GM10248 (cell line): ENCODE data around the gene DVL2.

Experiments used
- CTCF ChIA-PET: fragments of 300-600 bp; sonication (Branson Sonifier 250); formaldehyde crosslinking; extraction: SDS; loops from one replicate; lab custom pipeline; 2021; ENCODE audit warnings: antibody characterized with exemption; lab: Yijun Ruan, JAX
- POLR2A ChIA-PET: fragments of 350-650 bp; sonication (Branson Sonifier 250); formaldehyde crosslinking; extraction: SDS; loops from one replicate; lab custom pipeline; 2020; ENCODE audit warnings: antibody characterized with exemption; lab: Yijun Ruan, JAX
- DNase-seq: peaks from one replicate; pipeline ENCODE4 v3.0.0; 2012; ENCODE audit errors: extremely low spot score
- TF ChIP-seq, protein P1 (sequence below): IDR thresholded peaks from 2 replicates; pipeline ENCODE4 v1.5.1; 2012; ENCODE audit warnings: mild to moderate bottlenecking, low read depth; ENCODE audit errors: extremely low read depth, missing control alignments, control extremely low read depth

Gene DVL2

GRCh38 chr17:7213895-7214299 is 20.4 kb downstream of the DVL2 start:
- no peak for DNase-seq

GRCh38 chr17:7211491-7212273 is 22.6 kb downstream of the DVL2 start:
- TF ChIP-seq, protein P1, sequence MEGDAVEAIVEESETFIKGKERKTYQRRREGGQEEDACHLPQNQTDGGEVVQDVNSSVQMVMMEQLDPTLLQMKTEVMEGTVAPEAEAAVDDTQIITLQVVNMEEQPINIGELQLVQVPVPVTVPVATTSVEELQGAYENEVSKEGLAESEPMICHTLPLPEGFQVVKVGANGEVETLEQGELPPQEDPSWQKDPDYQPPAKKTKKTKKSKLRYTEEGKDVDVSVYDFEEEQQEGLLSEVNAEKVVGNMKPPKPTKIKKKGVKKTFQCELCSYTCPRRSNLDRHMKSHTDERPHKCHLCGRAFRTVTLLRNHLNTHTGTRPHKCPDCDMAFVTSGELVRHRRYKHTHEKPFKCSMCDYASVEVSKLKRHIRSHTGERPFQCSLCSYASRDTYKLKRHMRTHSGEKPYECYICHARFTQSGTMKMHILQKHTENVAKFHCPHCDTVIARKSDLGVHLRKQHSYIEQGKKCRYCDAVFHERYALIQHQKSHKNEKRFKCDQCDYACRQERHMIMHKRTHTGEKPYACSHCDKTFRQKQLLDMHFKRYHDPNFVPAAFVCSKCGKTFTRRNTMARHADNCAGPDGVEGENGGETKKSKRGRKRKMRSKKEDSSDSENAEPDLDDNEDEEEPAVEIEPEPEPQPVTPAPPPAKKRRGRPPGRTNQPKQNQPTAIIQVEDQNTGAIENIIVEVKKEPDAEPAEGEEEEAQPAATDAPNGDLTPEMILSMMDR, result no peak
- ChIA-PET POLR2A (no interaction called here), CTCF (no interaction called here)
- DNase-seq, result no peak

More at GRCh38 chr17:7213895-7214299, 20.4 kb downstream of the DVL2 start:
- ChIA-PET CTCF (interaction anchor here (0.8 to 1.5 kb wide), 4 partner anchors 37 to 178 kb away, joined by 3 read pairs; partner anchors contain the start of gene SLC16A13), POLR2A (interaction anchor here (0.8 to 1.6 kb wide), 2 partner anchors 29 to 167 kb away, joined by 3 read pairs; no protein-coding TSS in a partner anchor)
- TF ChIP-seq, protein P1, result peak; percentile 33

GRCh38 chr17:7208754-7209460 is 25.4 kb downstream of the DVL2 start:
- DNase-seq, result no peak
- TF ChIP-seq, protein P1, result no peak
- ChIA-PET POLR2A (no interaction called here), CTCF (interaction anchor here (2.2 kb wide), 1 partner anchor 11 kb away, joined by 6 read pairs; the partner anchor contains the start of genes ACADVL and DLG4)

- ChIA-PET CTCF (interaction anchor here (2.2 kb wide), 1 partner anchor 12 kb away, joined by 6 read pairs; the partner anchor contains the start of genes ACADVL and DLG4), POLR2A (no interaction called here)
- DNase-seq, result no peak
Observed at GRCh38 chr17:7208027-7208571, 26.2 kb downstream of the DVL2 start.

GRCh38 chr17:7207120-7208001 is 27.0 kb downstream of the DVL2 start:
- CTCF ChIA-PET, result interaction anchor here (2.2 kb wide), 1 partner anchor 13 kb away, joined by 6 read pairs; the partner anchor contains the start of genes ACADVL and DLG4
- POLR2A ChIA-PET, result no interaction called here
- DNase-seq, result no peak

More at GRCh38 chr17:7208027-7208571, 26.2 kb downstream of the DVL2 start:
- TF ChIP-seq, protein P1, result no peak

More at GRCh38 chr17:7207120-7208001, 27.0 kb downstream of the DVL2 start:
- TF ChIP-seq, protein P1, result no peak
